K562 (cell line): Measurements from ENCODE around the gene MED19. TPM values are rescaled to one million over a fixed set of nuclear protein-coding genes. Genes with fewer than 3 reads are reported as not detected.

Source experiments
- C11orf30 ChIP-seq: fragments of 450-650 bp; IDR thresholded peaks from 2 replicates; pipeline ENCODE4 v1.6.1; 2016; ENCODE audit warnings: low read depth, mild to moderate bottlenecking
- CC2D1A ChIP-seq: fragments of 450-650 bp; IDR thresholded peaks from 2 replicates; pipeline ENCODE4 v1.6.1; 2017; ENCODE audit warnings: mild to moderate bottlenecking
- CHD1 ChIP-seq: fragments of 200-600 bp; sonication (generic); IDR thresholded peaks from one replicate; pipeline ENCODE4 v1.6.1; 2012; ENCODE audit warnings: mild to moderate bottlenecking, moderate library complexity, low read length, inconsistent platforms
- DLX4 ChIP-seq: fragments of 250-450 bp; sonication (Bioruptor Pico); IDR thresholded peaks from 2 replicates; pipeline ENCODE4 v1.6.1; 2021; ENCODE audit warnings: mild to moderate bottlenecking
- ELF4 ChIP-seq: fragments of 450-650 bp; formaldehyde crosslinking; IDR thresholded peaks from 2 replicates; pipeline ENCODE4 v1.4.0; 2022; ENCODE audit warnings: missing genetic modification characterization
- ETS2 ChIP-seq: IDR thresholded peaks from 2 replicates; pipeline ENCODE4 v1.6.1; 2016; ENCODE audit warnings: borderline replicate concordance, missing genetic modification characterization, mild to moderate bottlenecking, moderate library complexity, missing compliant biosample characterization; ENCODE audit not compliant: poor library complexity, severe bottlenecking
- HINFP ChIP-seq: fragments of 450-650 bp; conservative IDR thresholded peaks from 2 replicates; pipeline ENCODE4 v1.6.1; 2016; ENCODE audit warnings: missing genetic modification characterization, low read depth, mild to moderate bottlenecking, control low read depth, missing compliant biosample characterization
- IRF1 ChIP-seq: sonication (generic); formaldehyde crosslinking; IDR thresholded peaks from 2 replicates; pipeline ENCODE4 v1.8.0; 2022; ENCODE audit warnings: missing genetic modification reagents, mild to moderate bottlenecking, borderline replicate concordance
- MEIS2 ChIP-seq: fragments of 450-650 bp; IDR thresholded peaks from 2 replicates; pipeline ENCODE4 v1.6.1; 2014; ENCODE audit warnings: mild to moderate bottlenecking; ENCODE audit not compliant: partially characterized antibody
- NCOA1 ChIP-seq: fragments of 450-650 bp; IDR thresholded peaks from 2 replicates; pipeline ENCODE4 v1.6.1; 2016; ENCODE audit warnings: low read depth
- NKRF ChIP-seq: fragments of 450-650 bp; IDR thresholded peaks from 2 replicates; pipeline ENCODE4 v1.6.1; 2016; ENCODE audit warnings: borderline replicate concordance
- POLR2G ChIP-seq: fragments of 200-400 bp; formaldehyde crosslinking; IDR thresholded peaks from 2 replicates; pipeline ENCODE4 v1.6.1; 2017; ENCODE audit warnings: low read depth, mild to moderate bottlenecking, antibody characterized with exemption, low read length, moderate library complexity
- SMARCC2 ChIP-seq: fragments of 450-650 bp; IDR thresholded peaks from 2 replicates; pipeline ENCODE4 v1.6.1; 2017; ENCODE audit warnings: antibody characterized with exemption, moderate library complexity, mild to moderate bottlenecking, low read depth
- SOX6 ChIP-seq: fragments of 450-650 bp; IDR thresholded peaks from 2 replicates; pipeline ENCODE4 v1.6.1; 2014; ENCODE audit warnings: mild to moderate bottlenecking
- SRSF1 ChIP-seq: fragments of 200-400 bp; formaldehyde crosslinking; IDR thresholded peaks from 2 replicates; pipeline ENCODE4 v1.6.1; 2017; ENCODE audit warnings: mild to moderate bottlenecking, low read depth, low read length, moderate library complexity
- TBL1XR1 ChIP-seq, 2 experiments: IDR thresholded peaks; 2 replicates each; pipeline ENCODE4 v1.6.1; 2012; ENCODE audit warnings: improper control_type of control experiment in 2 of 2, low read length in 2 of 2, mild to moderate bottlenecking in 1 of 2
- ZBTB49 ChIP-seq: sonication (generic); formaldehyde crosslinking; IDR thresholded peaks from 2 replicates; pipeline ENCODE4 v1.8.0; 2022; ENCODE audit warnings: missing genetic modification reagents, mild to moderate bottlenecking, borderline replicate concordance
- ZFP36 ChIP-seq: fragments of 150-350 bp; IDR thresholded peaks from 2 replicates; pipeline ENCODE4 v1.6.1; 2018; ENCODE audit warnings: low read length, low read depth; ENCODE audit not compliant: partially characterized antibody
- ZNF134 ChIP-seq: fragments of 250-450 bp; sonication (Bioruptor Pico); conservative IDR thresholded peaks from 2 replicates; pipeline ENCODE4 v1.4.0; 2020
- ZNF165 ChIP-seq: fragments of 250-450 bp; sonication (Bioruptor Pico); IDR thresholded peaks from 2 replicates; pipeline ENCODE4 v1.4.0; 2020; ENCODE audit warnings: borderline replicate concordance
- ZNF184 ChIP-seq: sonication (generic); formaldehyde crosslinking; IDR thresholded peaks from 2 replicates; pipeline ENCODE4 v1.5.0; 2020; ENCODE audit warnings: missing genetic modification reagents
- ZNF23 ChIP-seq: fragments of 250-450 bp; sonication (Bioruptor Pico); IDR thresholded peaks from 2 replicates; pipeline ENCODE4 v1.4.0; 2020; ENCODE audit warnings: mild to moderate bottlenecking
- ZNF282 ChIP-seq: sonication (generic); formaldehyde crosslinking; IDR thresholded peaks from 2 replicates; pipeline ENCODE4 v1.8.1; 2023; ENCODE audit warnings: missing genetic modification reagents
- ZNF57 ChIP-seq: fragments of 450-650 bp; formaldehyde crosslinking; IDR thresholded peaks from 2 replicates; pipeline ENCODE4 v1.4.0; 2020; ENCODE audit warnings: mild to moderate bottlenecking, moderate library complexity
- polyA plus RNA-seq, 8 experiments: library from polyadenylated mRNA; depleted of rRNA in 4 of 8; stranded (reverse) in 5 of 8; unstranded in 3 of 8; fragments of >200 nt; fragmentation: Nextera tagmentation in 2 of 8; fragmentation: Illumina TruSeq in 1 of 8; extraction: Ambion mirVana in 2 of 8; extraction: Trizol in 1 of 8; gene quantifications; 2 replicates each; pipeline versions ENCODE4 v1.2.1 to v1.2.3, GENCODE V29; 2011 to 2014; ENCODE audit warnings: inconsistent platforms in 1 of 8, missing spikeins in 1 of 8
- total RNA-seq, 7 experiments: library from RNA; depleted of rRNA in 6 of 7; stranded (reverse); fragments of >200 nt in 6 of 7; fragmentation: Illumina TruSeq in 2 of 7; extraction: Trizol in 2 of 7; gene quantifications; 2 replicates each; pipeline versions ENCODE4 v1.2.1 to v1.2.3, GENCODE V29; 2011 to 2021; ENCODE audit warnings: low replicate concordance in 1 of 7

The MED19 gene
- total and polyA plus RNA-seq, 9 of the 15 experiments (the other 6 are each of a cell fraction or from before 2014, with no cell fraction given), result 7.3 to 23.5 (median 15.0) TPM

GRCh38 chr11:57668434-57668782 is 43.6 kb downstream of the MED19 start (continued):
- TF ChIP-seq IRF1 (no peak), ZBTB49 (CRISPR knock-in tag) (no peak), ZNF57 (CRISPR knock-in tag) (no peak), SOX6 (no peak), SMARCC2 (no peak), POLR2G (no peak), HINFP (no peak), TBL1XR1 (IDR thresholded peaks at IDR 0.05; ENCODE audit: low read length in 2 of 2) (no peak), DLX4 (CRISPR knock-in tag) (no peak), SRSF1 (no peak), ELF4 (no peak), ZNF282 (CRISPR knock-in tag) (no peak), NCOA1 (peak; percentile 4; the same call in 1 of the 2 replicates), C11orf30 (no peak), CC2D1A (no peak), CHD1 (peak; percentile 60), ETS2 (tag) (no peak), ZNF134 (CRISPR knock-in tag) (no peak), ZNF165 (CRISPR knock-in tag) (no peak), NKRF (peak; percentile 49; the same call in 1 of the 2 replicates), ZNF23 (CRISPR knock-in tag) (no peak), ZNF184 (no peak), ZFP36 (no peak), MEIS2 (no peak)
